ENCODE measurements around the gene APOL1.
"Not testable (repeated sequence)": the region's sequence is repeated elsewhere in the genome, so short reads cannot be mapped to it uniquely, and the experiment has no call there.

Gene APOL1

GRCh38 chr22:36252754-36253522, at the start of gene APOL1:
APOL1 (plus strand) TSS chr22:36253133; CDS start chr22:36254956, 1,823 bp downstream.
- no peak for DNase-seq

GRCh38 chr22:36203441-36203840, 49.5 kb upstream of the APOL1 start:
- DNase-seq: not testable (repeated sequence)

- no peak for DNase-seq
Measured at GRCh38 chr22:36204001-36204631, 48.8 kb upstream of the APOL1 start.

GRCh38 chr22:36204632-36205015, 48.3 kb upstream of the APOL1 start:
- DNase-seq: no peak

- DNase-seq: not testable (repeated sequence)
Measured at GRCh38 chr22:36205573-36205972, 47.4 kb upstream of the APOL1 start.

- DNase-seq: no peak
Measured at GRCh38 chr22:36206255-36206654, 46.7 kb upstream of the APOL1 start.

- no peak for DNase-seq
Measured at GRCh38 chr22:36208162-36208765, 44.7 kb upstream of the APOL1 start.

- no peak for DNase-seq
Measured at GRCh38 chr22:36208914-36209313, 44.0 kb upstream of the APOL1 start.

GRCh38 chr22:36209488-36209908, 43.4 kb upstream of the APOL1 start:
- DNase-seq: not testable (repeated sequence)

GRCh38 chr22:36210224-36210623, 42.7 kb upstream of the APOL1 start:
- DNase-seq: no peak

- no peak for DNase-seq
Measured at GRCh38 chr22:36211237-36211861, 41.6 kb upstream of the APOL1 start.

GRCh38 chr22:36212901-36213300, 40.0 kb upstream of the APOL1 start:
- no peak for DNase-seq

- DNase-seq: no peak
Measured at GRCh38 chr22:36213586-36213985, 39.3 kb upstream of the APOL1 start.

- no peak for DNase-seq
Measured at GRCh38 chr22:36215981-36216380, 37.0 kb upstream of the APOL1 start.

GRCh38 chr22:36218648-36219193, 34.2 kb upstream of the APOL1 start:
- no peak for DNase-seq

GRCh38 chr22:36220451-36220921, 32.4 kb upstream of the APOL1 start:
- no peak for DNase-seq

GRCh38 chr22:36221799-36222751, 30.9 kb upstream of the APOL1 start:
- peak; percentile 12 for DNase-seq

- DNase-seq: no peak
Measured at GRCh38 chr22:36222887-36223450, 30.0 kb upstream of the APOL1 start.

- no peak for DNase-seq
Measured at GRCh38 chr22:36223504-36223903, 29.4 kb upstream of the APOL1 start.

GRCh38 chr22:36224245-36224644, 28.7 kb upstream of the APOL1 start:
- DNase-seq: no peak

- DNase-seq: no peak
Measured at GRCh38 chr22:36225333-36225922, 27.5 kb upstream of the APOL1 start.

Data from NCI-H1048 (cell line).